ENCODE data around the gene HILPDA. TPM values are rescaled to one million over a fixed set of nuclear protein-coding genes. Genes with fewer than 3 reads are reported as not detected.

The HILPDA gene
- polyA plus RNA-seq, 1 donor (not counting 4 experiments of a cell fraction or from before 2014, with no cell fraction given), result 17.9 TPM

GRCh38 chr7:128448751-128449302, 6.9 kb upstream of the HILPDA start:
- Histone ChIP-seq H3K9me3 (ENCODE audit: control insufficient read depth, low read depth, low read length) (no peaks in the 10 kb centered on the region), H3K9ac (ENCODE audit: control insufficient read depth, extremely low read depth, insufficient read depth, low read length) (no peak overlapping the region), H3K9me1 (ENCODE audit: control insufficient read depth, extremely low read depth, insufficient read depth, low read length) (no peaks in the 10 kb centered on the region), H2AFZ (ENCODE audit: control insufficient read depth, low read length) (no peak overlapping the region), H3K79me2 (ENCODE audit: control insufficient read depth, insufficient read depth, low read length) (no peaks in the 10 kb centered on the region), H3K4me1 (ENCODE audit: control insufficient read depth, extremely low read depth, insufficient read depth, low read length) (peaks cover 4% of the 10 kb centered on the region), H3K27me3 (ENCODE audit: control insufficient read depth, extremely low read depth, insufficient read depth, low read length) (peaks cover 3% of the 10 kb centered on the region), H3K36me3 (ENCODE audit: control insufficient read depth in 2 of 2, extremely low read depth in 1 of 2, insufficient read depth in 2 of 2, low read length in 2 of 2) (no peaks in the 10 kb centered on the region), H4K20me1 (ENCODE audit: control insufficient read depth, extremely low read depth, insufficient read depth, low read length) (no peaks in the 10 kb centered on the region), H3K4me3 (ENCODE audit: control insufficient read depth in 2 of 3, extremely low read depth in 1 of 3, insufficient read depth in 2 of 3, low read depth in 1 of 3, low read length in 3 of 3) (no peak overlapping the region), H3K27ac (ENCODE audit: control insufficient read depth, insufficient read depth, low read length) (no peak overlapping the region), H3K4me2 (ENCODE audit: control insufficient read depth, extremely low read depth, insufficient read depth, low read depth, low read length) (no peak overlapping the region)
- no peak for TF ChIP-seq CTCF (optimal IDR thresholded peaks at IDR 0.05 in 1 of 3, IDR thresholded peaks at IDR 0.05 in 1 of 3, conservative IDR thresholded peaks at IDR 0.05 in 1 of 3; ENCODE audit: extremely low read depth in 1 of 3, insufficient read depth in 2 of 3, low read length in 3 of 3)
- no peak for DNase-seq (ENCODE audit: low read depth, low spot score)
- no peak for FAIRE-seq
- dilution Hi-C loops (cut with MboI; ENCODE audit: extremely low pct_ligation_motif_present, low sequenced_read_pairs), result no loop called here

DNA sequence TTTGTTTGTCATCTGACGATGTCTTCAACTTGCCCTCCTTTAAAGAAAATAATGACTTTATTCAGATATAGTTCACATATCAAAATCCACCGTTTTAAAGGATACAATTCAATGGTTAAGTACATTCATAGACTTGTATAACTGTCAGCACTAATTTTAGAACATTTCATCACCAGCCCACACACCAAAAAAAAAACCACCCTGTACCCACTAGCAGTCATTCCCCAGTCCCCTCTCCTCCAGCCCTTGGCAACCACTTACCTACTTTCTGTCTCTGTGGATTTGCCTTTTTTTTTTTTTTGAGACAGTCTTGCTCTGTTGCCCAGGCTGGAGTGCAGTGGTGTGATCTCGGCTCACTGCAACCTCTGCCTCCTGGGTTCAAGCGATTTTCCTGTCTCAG, 5.3 kb upstream of the HILPDA start:
- no peak overlapping the region for H3K9ac ChIP-seq (ENCODE audit: control insufficient read depth, extremely low read depth, insufficient read depth, low read length)
- no peaks in the 10 kb centered on the region for H3K36me3 ChIP-seq (ENCODE audit: control insufficient read depth in 2 of 2, extremely low read depth in 1 of 2, insufficient read depth in 2 of 2, low read length in 2 of 2)
- DNase-seq (ENCODE audit: low read depth, low spot score) (no peak), FAIRE-seq (no peak)
- H3K4me3 ChIP-seq (ENCODE audit: control insufficient read depth in 2 of 3, extremely low read depth in 1 of 3, insufficient read depth in 2 of 3, low read depth in 1 of 3, low read length in 3 of 3), result no peak overlapping the region
- H3K27ac ChIP-seq (ENCODE audit: control insufficient read depth, insufficient read depth, low read length), result no peak overlapping the region
- no peak overlapping the region for H2AFZ ChIP-seq (ENCODE audit: control insufficient read depth, low read length)
- no peak for TF ChIP-seq CTCF (optimal IDR thresholded peaks at IDR 0.05 in 1 of 3, IDR thresholded peaks at IDR 0.05 in 1 of 3, conservative IDR thresholded peaks at IDR 0.05 in 1 of 3; ENCODE audit: extremely low read depth in 1 of 3, insufficient read depth in 2 of 3, low read length in 3 of 3)
- TF ChIP-seq EZH2 (IDR thresholded peaks at IDR 0.05; ENCODE audit: low read length), result no peak
- dilution Hi-C loops (cut with MboI; ENCODE audit: extremely low pct_ligation_motif_present, low sequenced_read_pairs), result no loop called here
- no peaks in the 10 kb centered on the region for H3K9me1 ChIP-seq (ENCODE audit: control insufficient read depth, extremely low read depth, insufficient read depth, low read length)
- no peaks in the 10 kb centered on the region for H4K20me1 ChIP-seq (ENCODE audit: control insufficient read depth, extremely low read depth, insufficient read depth, low read length)
- no peak overlapping the region for H3K4me2 ChIP-seq (ENCODE audit: control insufficient read depth, extremely low read depth, insufficient read depth, low read depth, low read length)
- H3K79me2 ChIP-seq (ENCODE audit: control insufficient read depth, insufficient read depth, low read length), result no peaks in the 10 kb centered on the region
- H3K27me3 ChIP-seq (ENCODE audit: control insufficient read depth, extremely low read depth, insufficient read depth, low read length), result peaks cover 3% of the 10 kb centered on the region
- H3K4me1 ChIP-seq (ENCODE audit: control insufficient read depth, extremely low read depth, insufficient read depth, low read length), result peaks cover 5% of the 10 kb centered on the region
- H3K9me3 ChIP-seq (ENCODE audit: control insufficient read depth, low read depth, low read length), result no peaks in the 10 kb centered on the region

All from keratinocyte (primary cell).